ENCODE measurements around the gene WBP4. TPM values are rescaled to one million over a fixed set of nuclear protein-coding genes. Genes with fewer than 3 reads are reported as not detected.

Gene WBP4
- total and polyA plus RNA-seq, 2 of the 13 experiments (the other 11 are each of a cell fraction or from before 2014, with no cell fraction given), result 6.7 to 11.7 TPM

DNA sequence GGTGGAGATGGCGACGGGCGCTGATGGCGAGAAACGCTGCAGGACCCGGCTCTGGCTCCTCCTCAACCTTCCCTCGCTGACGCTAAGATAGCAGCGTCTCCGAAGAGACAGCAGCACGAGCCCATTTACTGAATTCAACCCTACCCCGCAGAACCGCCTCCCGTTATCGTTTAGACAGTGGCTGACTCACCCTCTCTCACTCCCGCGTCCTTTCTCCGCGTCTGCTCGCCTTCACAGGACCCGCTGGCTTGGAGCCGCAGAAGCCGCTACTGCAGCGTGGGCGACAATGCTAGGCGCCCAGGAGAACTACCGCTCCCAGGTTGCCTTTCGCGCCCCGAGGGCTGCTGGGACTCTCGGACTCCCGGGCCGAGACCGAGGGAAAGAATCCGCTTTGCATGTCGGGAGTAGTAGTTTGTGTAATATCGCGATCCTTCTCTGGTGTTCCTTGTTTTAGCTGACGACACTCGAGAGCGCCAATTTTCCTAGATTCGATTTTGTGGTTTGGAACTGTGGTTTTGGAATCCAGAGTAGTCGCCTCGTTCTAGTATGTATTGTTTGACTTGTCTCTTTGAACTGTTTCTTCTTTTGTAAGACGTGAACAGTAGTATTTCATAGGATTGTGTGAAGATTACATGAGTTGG, 71.3 kb downstream of the WBP4 start, which contains the start of gene KBTBD6 (continued):
- TF ChIP-seq ZFX (CRISPR knock-in tag; IDR thresholded peaks at IDR 0.05; ENCODE audit: low read depth) (peak; percentile 55; the same call in 1 of the 2 replicates), ZNF33B (CRISPR knock-in tag; IDR thresholded peaks at IDR 0.05) (peak; percentile 65; the same call in 1 of the 2 replicates), ZNF264 (CRISPR knock-in tag; IDR thresholded peaks at IDR 0.05) (no peak), PAF1 (CRISPR knock-in tag; IDR thresholded peaks at IDR 0.05) (no peak), ZNF343 (CRISPR knock-in tag; IDR thresholded peaks at IDR 0.05) (no peak), GATAD2A (CRISPR knock-in tag; IDR thresholded peaks at IDR 0.05) (peak; percentile 59), ZSCAN9 (CRISPR knock-in tag; IDR thresholded peaks at IDR 0.05; ENCODE audit: borderline replicate concordance) (no peak; the same call in 1 of the 2 replicates), PCBP1 (IDR thresholded peaks at IDR 0.05; ENCODE audit: borderline replicate concordance, low read depth, low read length) (no peak), ZNF432 (CRISPR knock-in tag; IDR thresholded peaks at IDR 0.05; ENCODE audit: borderline replicate concordance) (no peak)
- TF ChIP-seq, protein P1, sequence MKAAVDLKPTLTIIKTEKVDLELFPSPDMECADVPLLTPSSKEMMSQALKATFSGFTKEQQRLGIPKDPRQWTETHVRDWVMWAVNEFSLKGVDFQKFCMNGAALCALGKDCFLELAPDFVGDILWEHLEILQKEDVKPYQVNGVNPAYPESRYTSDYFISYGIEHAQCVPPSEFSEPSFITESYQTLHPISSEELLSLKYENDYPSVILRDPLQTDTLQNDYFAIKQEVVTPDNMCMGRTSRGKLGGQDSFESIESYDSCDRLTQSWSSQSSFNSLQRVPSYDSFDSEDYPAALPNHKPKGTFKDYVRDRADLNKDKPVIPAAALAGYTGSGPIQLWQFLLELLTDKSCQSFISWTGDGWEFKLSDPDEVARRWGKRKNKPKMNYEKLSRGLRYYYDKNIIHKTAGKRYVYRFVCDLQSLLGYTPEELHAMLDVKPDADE (CRISPR knock-in tag; IDR thresholded peaks at IDR 0.05), result no peak
- TF ChIP-seq, protein P2, sequence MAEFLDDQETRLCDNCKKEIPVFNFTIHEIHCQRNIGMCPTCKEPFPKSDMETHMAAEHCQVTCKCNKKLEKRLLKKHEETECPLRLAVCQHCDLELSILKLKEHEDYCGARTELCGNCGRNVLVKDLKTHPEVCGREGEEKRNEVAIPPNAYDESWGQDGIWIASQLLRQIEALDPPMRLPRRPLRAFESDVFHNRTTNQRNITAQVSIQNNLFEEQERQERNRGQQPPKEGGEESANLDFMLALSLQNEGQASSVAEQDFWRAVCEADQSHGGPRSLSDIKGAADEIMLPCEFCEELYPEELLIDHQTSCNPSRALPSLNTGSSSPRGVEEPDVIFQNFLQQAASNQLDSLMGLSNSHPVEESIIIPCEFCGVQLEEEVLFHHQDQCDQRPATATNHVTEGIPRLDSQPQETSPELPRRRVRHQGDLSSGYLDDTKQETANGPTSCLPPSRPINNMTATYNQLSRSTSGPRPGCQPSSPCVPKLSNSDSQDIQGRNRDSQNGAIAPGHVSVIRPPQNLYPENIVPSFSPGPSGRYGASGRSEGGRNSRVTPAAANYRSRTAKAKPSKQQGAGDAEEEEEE (CRISPR knock-in tag; IDR thresholded peaks at IDR 0.05; ENCODE audit: borderline replicate concordance), result no peak
- TF ChIP-seq, protein P3, sequence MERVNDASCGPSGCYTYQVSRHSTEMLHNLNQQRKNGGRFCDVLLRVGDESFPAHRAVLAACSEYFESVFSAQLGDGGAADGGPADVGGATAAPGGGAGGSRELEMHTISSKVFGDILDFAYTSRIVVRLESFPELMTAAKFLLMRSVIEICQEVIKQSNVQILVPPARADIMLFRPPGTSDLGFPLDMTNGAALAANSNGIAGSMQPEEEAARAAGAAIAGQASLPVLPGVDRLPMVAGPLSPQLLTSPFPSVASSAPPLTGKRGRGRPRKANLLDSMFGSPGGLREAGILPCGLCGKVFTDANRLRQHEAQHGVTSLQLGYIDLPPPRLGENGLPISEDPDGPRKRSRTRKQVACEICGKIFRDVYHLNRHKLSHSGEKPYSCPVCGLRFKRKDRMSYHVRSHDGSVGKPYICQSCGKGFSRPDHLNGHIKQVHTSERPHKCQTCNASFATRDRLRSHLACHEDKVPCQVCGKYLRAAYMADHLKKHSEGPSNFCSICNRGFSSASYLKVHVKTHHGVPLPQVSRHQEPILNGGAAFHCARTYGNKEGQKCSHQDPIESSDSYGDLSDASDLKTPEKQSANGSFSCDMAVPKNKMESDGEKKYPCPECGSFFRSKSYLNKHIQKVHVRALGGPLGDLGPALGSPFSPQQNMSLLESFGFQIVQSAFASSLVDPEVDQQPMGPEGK (CRISPR knock-in tag; IDR thresholded peaks at IDR 0.05), result no peak
- TF ChIP-seq, protein P4, sequence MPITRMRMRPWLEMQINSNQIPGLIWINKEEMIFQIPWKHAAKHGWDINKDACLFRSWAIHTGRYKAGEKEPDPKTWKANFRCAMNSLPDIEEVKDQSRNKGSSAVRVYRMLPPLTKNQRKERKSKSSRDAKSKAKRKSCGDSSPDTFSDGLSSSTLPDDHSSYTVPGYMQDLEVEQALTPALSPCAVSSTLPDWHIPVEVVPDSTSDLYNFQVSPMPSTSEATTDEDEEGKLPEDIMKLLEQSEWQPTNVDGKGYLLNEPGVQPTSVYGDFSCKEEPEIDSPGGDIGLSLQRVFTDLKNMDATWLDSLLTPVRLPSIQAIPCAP (CRISPR knock-in tag; IDR thresholded peaks at IDR 0.05; ENCODE audit: low read depth), result no peak
- TF ChIP-seq, protein P5, sequence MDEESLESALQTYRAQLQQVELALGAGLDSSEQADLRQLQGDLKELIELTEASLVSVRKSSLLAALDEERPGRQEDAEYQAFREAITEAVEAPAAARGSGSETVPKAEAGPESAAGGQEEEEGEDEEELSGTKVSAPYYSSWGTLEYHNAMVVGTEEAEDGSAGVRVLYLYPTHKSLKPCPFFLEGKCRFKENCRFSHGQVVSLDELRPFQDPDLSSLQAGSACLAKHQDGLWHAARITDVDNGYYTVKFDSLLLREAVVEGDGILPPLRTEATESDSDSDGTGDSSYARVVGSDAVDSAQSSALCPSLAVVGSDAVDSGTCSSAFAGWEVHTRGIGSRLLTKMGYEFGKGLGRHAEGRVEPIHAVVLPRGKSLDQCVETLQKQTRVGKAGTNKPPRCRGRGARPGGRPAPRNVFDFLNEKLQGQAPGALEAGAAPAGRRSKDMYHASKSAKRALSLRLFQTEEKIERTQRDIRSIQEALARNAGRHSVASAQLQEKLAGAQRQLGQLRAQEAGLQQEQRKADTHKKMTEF (CRISPR knock-in tag; IDR thresholded peaks at IDR 0.05), result peak; percentile 84
- TF ChIP-seq, protein P6, sequence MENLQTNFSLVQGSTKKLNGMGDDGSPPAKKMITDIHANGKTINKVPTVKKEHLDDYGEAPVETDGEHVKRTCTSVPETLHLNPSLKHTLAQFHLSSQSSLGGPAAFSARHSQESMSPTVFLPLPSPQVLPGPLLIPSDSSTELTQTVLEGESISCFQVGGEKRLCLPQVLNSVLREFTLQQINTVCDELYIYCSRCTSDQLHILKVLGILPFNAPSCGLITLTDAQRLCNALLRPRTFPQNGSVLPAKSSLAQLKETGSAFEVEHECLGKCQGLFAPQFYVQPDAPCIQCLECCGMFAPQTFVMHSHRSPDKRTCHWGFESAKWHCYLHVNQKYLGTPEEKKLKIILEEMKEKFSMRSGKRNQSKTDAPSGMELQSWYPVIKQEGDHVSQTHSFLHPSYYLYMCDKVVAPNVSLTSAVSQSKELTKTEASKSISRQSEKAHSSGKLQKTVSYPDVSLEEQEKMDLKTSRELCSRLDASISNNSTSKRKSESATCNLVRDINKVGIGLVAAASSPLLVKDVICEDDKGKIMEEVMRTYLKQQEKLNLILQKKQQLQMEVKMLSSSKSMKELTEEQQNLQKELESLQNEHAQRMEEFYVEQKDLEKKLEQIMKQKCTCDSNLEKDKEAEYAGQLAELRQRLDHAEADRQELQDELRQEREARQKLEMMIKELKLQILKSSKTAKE (CRISPR knock-in tag; IDR thresholded peaks at IDR 0.05; ENCODE audit: borderline replicate concordance), result no peak
- TF ChIP-seq, protein P7, sequence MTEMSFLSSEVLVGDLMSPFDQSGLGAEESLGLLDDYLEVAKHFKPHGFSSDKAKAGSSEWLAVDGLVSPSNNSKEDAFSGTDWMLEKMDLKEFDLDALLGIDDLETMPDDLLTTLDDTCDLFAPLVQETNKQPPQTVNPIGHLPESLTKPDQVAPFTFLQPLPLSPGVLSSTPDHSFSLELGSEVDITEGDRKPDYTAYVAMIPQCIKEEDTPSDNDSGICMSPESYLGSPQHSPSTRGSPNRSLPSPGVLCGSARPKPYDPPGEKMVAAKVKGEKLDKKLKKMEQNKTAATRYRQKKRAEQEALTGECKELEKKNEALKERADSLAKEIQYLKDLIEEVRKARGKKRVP (CRISPR knock-in tag; IDR thresholded peaks at IDR 0.05), result peak in 1 of 2 experiments; percentile 89; a peak in 2 of 4 replicates
- TF ChIP-seq, protein P8, sequence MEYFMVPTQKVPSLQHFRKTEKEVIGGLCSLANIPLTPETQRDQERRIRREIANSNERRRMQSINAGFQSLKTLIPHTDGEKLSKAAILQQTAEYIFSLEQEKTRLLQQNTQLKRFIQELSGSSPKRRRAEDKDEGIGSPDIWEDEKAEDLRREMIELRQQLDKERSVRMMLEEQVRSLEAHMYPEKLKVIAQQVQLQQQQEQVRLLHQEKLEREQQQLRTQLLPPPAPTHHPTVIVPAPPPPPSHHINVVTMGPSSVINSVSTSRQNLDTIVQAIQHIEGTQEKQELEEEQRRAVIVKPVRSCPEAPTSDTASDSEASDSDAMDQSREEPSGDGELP (IDR thresholded peaks at IDR 0.05; ENCODE audit: borderline replicate concordance, low read depth), result peak; percentile 32; the same call in 1 of the 2 replicates

Data from HepG2 (cell line).